Gastrocnemius medialis (tissue), 4 donors: Measurements from ENCODE around the gene C1orf210.

Experiments used
- CTCF ChIP-seq, 5 experiments: fragments of 450-650 bp in 3 of 5; fragments of 200-600 bp in 2 of 5; sonication (generic) in 2 of 5; IDR thresholded peaks in 4 of 5; conservative IDR thresholded peaks in 1 of 5; 1 replicate in 4 of 5; 2 replicates in 1 of 5; pipeline ENCODE4 v1.5.1; 2016 to 2019; ENCODE audit warnings: antibody characterized with exemption in 5 of 5, mild to moderate bottlenecking in 3 of 5, moderate library complexity in 3 of 5
- POLR2A ChIP-seq, 2 donors: fragments of 450-650 bp; IDR thresholded peaks; one replicate each; pipeline ENCODE4 v1.6.1; 2017; ENCODE audit warnings: antibody characterized with exemption in 2 of 2, mild to moderate bottlenecking in 2 of 2, moderate library complexity in 2 of 2

DNA sequence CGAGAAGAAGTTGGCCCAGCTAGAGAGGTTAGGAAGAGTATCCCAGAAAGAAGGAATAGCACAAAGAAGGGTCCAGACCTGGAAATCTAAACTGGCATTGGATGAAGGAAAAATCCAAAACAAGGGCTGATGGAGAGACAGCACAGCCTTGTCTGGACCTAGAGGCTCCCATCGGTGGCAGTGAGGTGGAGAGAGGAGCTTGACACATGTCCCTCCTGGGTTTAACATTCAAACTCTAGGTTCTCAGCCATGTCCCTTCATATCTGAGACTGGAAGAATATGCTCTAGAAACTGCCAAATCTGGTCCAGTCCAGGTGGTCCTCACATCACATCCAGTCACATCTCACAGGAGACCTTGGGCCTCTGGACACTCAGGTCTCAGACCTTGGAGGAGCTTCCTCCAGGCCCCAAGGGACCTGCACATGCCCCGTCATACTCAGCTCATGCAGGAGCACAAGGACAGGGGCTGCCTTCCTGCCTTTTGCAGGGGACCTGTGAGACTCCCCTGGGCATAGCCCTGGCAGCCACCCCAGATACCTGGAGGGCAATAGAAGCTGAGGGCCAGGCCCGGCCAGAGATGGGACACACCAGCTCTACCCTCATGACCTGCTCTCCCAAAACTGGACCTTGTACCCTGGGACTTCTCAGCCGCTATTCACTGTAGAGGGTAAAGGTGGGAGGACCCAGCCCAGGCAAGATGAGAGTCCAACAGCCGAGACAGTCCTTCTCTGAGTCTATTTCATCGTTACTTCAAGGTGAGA lies 8.1 kb downstream of the C1orf210 start:
- TF ChIP-seq CTCF (IDR thresholded peaks at IDR 0.05 in 4 of 5, conservative IDR thresholded peaks at IDR 0.05 in 1 of 5) (no peak), POLR2A (IDR thresholded peaks at IDR 0.05) (no peak)
